ENCODE data around the gene CLDN22. TPM values are rescaled to one million over a fixed set of nuclear protein-coding genes. Genes with fewer than 3 reads are reported as not detected.

CLDN22 gene
- total and polyA plus RNA-seq, 10 of the 15 experiments (the other 5 are each of a cell fraction or from before 2014, with no cell fraction given) = not detected

DNA sequence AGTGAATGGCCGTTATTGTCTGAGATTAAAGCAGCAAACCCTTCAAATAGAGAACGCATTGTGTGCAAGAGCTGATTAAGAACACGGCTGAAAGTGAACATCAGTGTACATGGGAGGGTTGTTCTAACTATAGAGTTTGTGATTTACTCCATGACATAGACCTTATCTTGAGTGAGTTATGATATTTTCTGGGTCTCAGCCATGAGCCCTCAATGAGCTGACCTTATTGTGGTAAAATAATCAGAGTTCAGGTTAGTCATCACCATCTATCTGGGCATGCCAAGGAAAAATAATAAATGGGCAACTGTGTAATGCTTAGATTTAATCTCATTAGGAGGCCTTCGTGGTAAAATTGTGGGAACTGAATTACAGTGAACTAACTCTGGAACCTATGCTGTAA is 35.3 kb upstream of the CLDN22 start:
- FAIRE-seq = no peak
- in situ Hi-C loops (cut with MboI) = no loop called here
- H2AFZ ChIP-seq (ENCODE audit: control insufficient read depth, low read depth, low read length) = no peak overlapping the region
- no peak overlapping the region for H3K4me2 ChIP-seq (ENCODE audit: control insufficient read depth, insufficient read depth)
- no peaks in the 10 kb centered on the region for H3K4me1 ChIP-seq (ENCODE audit: control insufficient read depth, insufficient read depth, low read length)
- H3K4me3 ChIP-seq = no peak overlapping the region
- H4K20me1 ChIP-seq (ENCODE audit: control insufficient read depth, insufficient read depth) = no peaks in the 10 kb centered on the region
- H3K9ac ChIP-seq (ENCODE audit: control insufficient read depth, insufficient read depth, low read length) = no peak overlapping the region
- no peaks in the 10 kb centered on the region for H3K27me3 ChIP-seq (replicated peaks in 1 of 2; ENCODE audit: control insufficient read depth in 2 of 2, insufficient read depth in 2 of 2, low read length in 1 of 2)
- H3K36me3 ChIP-seq (ENCODE audit: control insufficient read depth in 2 of 2, insufficient read depth in 2 of 2, low read length in 1 of 2) = no peaks in the 10 kb centered on the region
- ChIA-PET POLR2A (no interaction called here), RAD21 (ENCODE audit: unreplicated experiment) (no interaction called here), SMC1A (ENCODE audit: uncharacterized antibody, unreplicated experiment) (no interaction called here), CTCF (interaction anchor here (0.7 kb wide), 1 partner anchor 850 kb away, joined by 3 read pairs; no protein-coding TSS in a partner anchor)
- no peaks in the 10 kb centered on the region for H3K79me2 ChIP-seq (ENCODE audit: control insufficient read depth, insufficient read depth, low read length)
- no peak for DNase-seq (ENCODE audit: low read depth, low spot score)
- H3K27ac ChIP-seq (ENCODE audit: control insufficient read depth, insufficient read depth) = no peak overlapping the region
- intact Hi-C loops (cut with micrococcal nuclease; ENCODE audit: unreplicated experiment) = no loop called here
- H3K9me3 ChIP-seq (replicated peaks; ENCODE audit: control insufficient read depth, insufficient read depth, low read length) = no peaks in the 10 kb centered on the region
- ATAC-seq = no peak
- BruUV-seq (replicated peaks) = no TSS peak
- no peak for TF ChIP-seq MYB (IDR thresholded peaks at IDR 0.05; ENCODE audit: borderline replicate concordance, low read depth, low read length)
- no peak for TF ChIP-seq BACH1 (IDR thresholded peaks at IDR 0.05; ENCODE audit: borderline replicate concordance)
- TF ChIP-seq, protein P1, sequence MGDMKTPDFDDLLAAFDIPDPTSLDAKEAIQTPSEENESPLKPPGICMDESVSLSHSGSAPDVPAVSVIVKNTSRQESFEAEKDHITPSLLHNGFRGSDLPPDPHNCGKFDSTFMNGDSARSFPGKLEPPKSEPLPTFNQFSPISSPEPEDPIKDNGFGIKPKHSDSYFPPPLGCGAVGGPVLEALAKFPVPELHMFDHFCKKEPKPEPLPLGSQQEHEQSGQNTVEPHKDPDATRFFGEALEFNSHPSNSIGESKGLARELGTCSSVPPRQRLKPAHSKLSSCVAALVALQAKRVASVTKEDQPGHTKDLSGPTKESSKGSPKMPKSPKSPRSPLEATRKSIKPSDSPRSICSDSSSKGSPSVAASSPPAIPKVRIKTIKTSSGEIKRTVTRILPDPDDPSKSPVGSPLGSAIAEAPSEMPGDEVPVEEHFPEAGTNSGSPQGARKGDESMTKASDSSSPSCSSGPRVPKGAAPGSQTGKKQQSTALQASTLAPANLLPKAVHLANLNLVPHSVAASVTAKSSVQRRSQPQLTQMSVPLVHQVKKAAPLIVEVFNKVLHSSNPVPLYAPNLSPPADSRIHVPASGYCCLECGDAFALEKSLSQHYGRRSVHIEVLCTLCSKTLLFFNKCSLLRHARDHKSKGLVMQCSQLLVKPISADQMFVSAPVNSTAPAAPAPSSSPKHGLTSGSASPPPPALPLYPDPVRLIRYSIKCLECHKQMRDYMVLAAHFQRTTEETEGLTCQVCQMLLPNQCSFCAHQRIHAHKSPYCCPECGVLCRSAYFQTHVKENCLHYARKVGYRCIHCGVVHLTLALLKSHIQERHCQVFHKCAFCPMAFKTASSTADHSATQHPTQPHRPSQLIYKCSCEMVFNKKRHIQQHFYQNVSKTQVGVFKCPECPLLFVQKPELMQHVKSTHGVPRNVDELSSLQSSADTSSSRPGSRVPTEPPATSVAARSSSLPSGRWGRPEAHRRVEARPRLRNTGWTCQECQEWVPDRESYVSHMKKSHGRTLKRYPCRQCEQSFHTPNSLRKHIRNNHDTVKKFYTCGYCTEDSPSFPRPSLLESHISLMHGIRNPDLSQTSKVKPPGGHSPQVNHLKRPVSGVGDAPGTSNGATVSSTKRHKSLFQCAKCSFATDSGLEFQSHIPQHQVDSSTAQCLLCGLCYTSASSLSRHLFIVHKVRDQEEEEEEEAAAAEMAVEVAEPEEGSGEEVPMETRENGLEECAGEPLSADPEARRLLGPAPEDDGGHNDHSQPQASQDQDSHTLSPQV (IDR thresholded peaks at IDR 0.05) = no peak
- no peak for TF ChIP-seq TCF7 (IDR thresholded peaks at IDR 0.05; ENCODE audit: borderline replicate concordance)
- TF ChIP-seq MTA2 (IDR thresholded peaks at IDR 0.05; ENCODE audit: low read depth) = no peak
- 45% methylated on average over 4 of the region's 4 CpGs for WGBS (ENCODE audit: insufficient coverage, insufficient replicate concordance, low lambda C conversion rate, missing lambda C conversion rate)

Data from GM12878 (cell line).